Measurements from ENCODE around the gene PPP1R12B. TPM values are rescaled to one million over a fixed set of nuclear protein-coding genes. Genes with fewer than 3 reads are reported as not detected.
A peak's percentile ranks its signal among the peaks of the same experiment; 100 is the strongest.
"Not testable (repeated sequence)": the region's sequence is repeated elsewhere in the genome, so short reads cannot be mapped to it uniquely, and the experiment has no call there.

The PPP1R12B gene
- total RNA-seq, 1 donor, result 40.1 TPM

GRCh38 chr1:202480640-202481039, 132.1 kb downstream of the PPP1R12B start:
- DNase-seq (ENCODE audit: low read depth in 2 of 3, low spot score in 2 of 3), result not testable (repeated sequence)

GRCh38 chr1:202483362-202483761, 134.9 kb downstream of the PPP1R12B start:
- DNase-seq (ENCODE audit: low read depth in 2 of 3, low spot score in 2 of 3), result not testable (repeated sequence)

- DNase-seq (ENCODE audit: low read depth in 2 of 3, low spot score in 2 of 3), result peak in 2 of 3 donors; percentile 40 to 86
Measured at GRCh38 chr1:202484032-202484431, 135.5 kb downstream of the PPP1R12B start.

GRCh38 chr1:202484820-202485219, 136.3 kb downstream of the PPP1R12B start:
- DNase-seq (ENCODE audit: low read depth in 2 of 3, low spot score in 2 of 3), result not testable (repeated sequence)

GRCh38 chr1:202488178-202488649, 139.7 kb downstream of the PPP1R12B start:
- DNase-seq (ENCODE audit: low read depth in 2 of 3, low spot score in 2 of 3), result peak in 2 of 3 donors; percentile 33 to 73

GRCh38 chr1:202489101-202489500, 140.6 kb downstream of the PPP1R12B start:
- DNase-seq (ENCODE audit: low read depth in 2 of 3, low spot score in 2 of 3), result not testable (repeated sequence)

GRCh38 chr1:202493112-202493511, 144.6 kb downstream of the PPP1R12B start:
- DNase-seq (ENCODE audit: low read depth in 2 of 3, low spot score in 2 of 3), result not testable (repeated sequence)

GRCh38 chr1:202498542-202498941, 150.0 kb downstream of the PPP1R12B start:
- no peak for DNase-seq (ENCODE audit: low read depth in 2 of 3, low spot score in 2 of 3)

- DNase-seq (ENCODE audit: low read depth in 2 of 3, low spot score in 2 of 3), result not testable (repeated sequence)
Measured at GRCh38 chr1:202499997-202500396, 151.5 kb downstream of the PPP1R12B start.

- DNase-seq (ENCODE audit: low read depth in 2 of 3, low spot score in 2 of 3), result peak in 1 of 3 donors; percentile 28
Measured at GRCh38 chr1:202501281-202501680, 152.8 kb downstream of the PPP1R12B start.

GRCh38 chr1:202505356-202505755, 156.9 kb downstream of the PPP1R12B start:
- no peak for DNase-seq (ENCODE audit: low read depth in 2 of 3, low spot score in 2 of 3)

- DNase-seq (ENCODE audit: low read depth in 2 of 3, low spot score in 2 of 3), result not testable (repeated sequence)
Measured at GRCh38 chr1:202505880-202506575, 157.5 kb downstream of the PPP1R12B start.

GRCh38 chr1:202508863-202509262, 160.4 kb downstream of the PPP1R12B start:
- not testable (repeated sequence) for DNase-seq (ENCODE audit: low read depth in 2 of 3, low spot score in 2 of 3)

- not testable (repeated sequence) for DNase-seq (ENCODE audit: low read depth in 2 of 3, low spot score in 2 of 3)
Measured at GRCh38 chr1:202513875-202514274, 165.4 kb downstream of the PPP1R12B start.

GRCh38 chr1:202516434-202516877, 168.0 kb downstream of the PPP1R12B start:
- DNase-seq (ENCODE audit: low read depth in 2 of 3, low spot score in 2 of 3), result no peak

GRCh38 chr1:202517146-202517545, 168.6 kb downstream of the PPP1R12B start:
- not testable (repeated sequence) for DNase-seq (ENCODE audit: low read depth in 2 of 3, low spot score in 2 of 3)

GRCh38 chr1:202518180-202518579, 169.7 kb downstream of the PPP1R12B start:
- DNase-seq (ENCODE audit: low read depth in 2 of 3, low spot score in 2 of 3), result not testable (repeated sequence)

GRCh38 chr1:202518905-202519304, 170.4 kb downstream of the PPP1R12B start:
- DNase-seq (ENCODE audit: low read depth in 2 of 3, low spot score in 2 of 3), result not testable (repeated sequence)

- not testable (repeated sequence) for DNase-seq (ENCODE audit: low read depth in 2 of 3, low spot score in 2 of 3)
Measured at GRCh38 chr1:202520129-202520856, 171.8 kb downstream of the PPP1R12B start.

GRCh38 chr1:202520857-202521216, 172.3 kb downstream of the PPP1R12B start:
- not testable (repeated sequence) for DNase-seq (ENCODE audit: low read depth in 2 of 3, low spot score in 2 of 3)

- not testable (repeated sequence) for DNase-seq (ENCODE audit: low read depth in 2 of 3, low spot score in 2 of 3)
Measured at GRCh38 chr1:202521484-202521883, 173.0 kb downstream of the PPP1R12B start.

- no peak for DNase-seq (ENCODE audit: low read depth in 2 of 3, low spot score in 2 of 3)
Measured at GRCh38 chr1:202521886-202522285, 173.4 kb downstream of the PPP1R12B start.

Measured in hematopoietic multipotent progenitor cell (in vitro differentiated cells).